ENCODE results near the gene TAF1. TPM values are rescaled to one million over a fixed set of nuclear protein-coding genes. Genes with fewer than 3 reads are reported as not detected.

Gene TAF1
- total and polyA plus RNA-seq, 9 of the 15 experiments (the other 6 are each of a cell fraction or from before 2014, with no cell fraction given) = 6.4 to 45.1 (median 38.1) TPM

- Histone ChIP-seq H3K9ac (ENCODE audit: insufficient read depth in 1 of 2, low read depth in 2 of 2, low read length in 2 of 2) (no peak overlapping the region), H3K9me3 (replicated peaks; ENCODE audit: control insufficient read depth, insufficient read depth, low read depth, low read length) (no peaks in the 10 kb centered on the region), H4K20me1 (replicated peaks; ENCODE audit: control insufficient read depth, insufficient read depth, low read length) (no peaks in the 10 kb centered on the region), H3K27me3 (ENCODE audit: control insufficient read depth in 2 of 2, insufficient read depth in 2 of 2, low read length in 2 of 2) (no peaks in the 10 kb centered on the region), H3K4me1 (replicated peaks in 1 of 2; ENCODE audit: control insufficient read depth in 2 of 2, insufficient read depth in 2 of 2, low read length in 2 of 2) (peaks cover 0 to 8% of the 10 kb centered on the region in 2 experiments; a peak in 1 of 5 replicates), H3K79me2 (ENCODE audit: control insufficient read depth, insufficient read depth, low read length) (no peaks in the 10 kb centered on the region), H3K9me1 (ENCODE audit: control insufficient read depth, insufficient read depth, low read length) (no peaks in the 10 kb centered on the region), H3K27ac (ENCODE audit: extremely low read depth, low read depth, low read length) (no peak overlapping the region), H2AFZ (ENCODE audit: low read depth, low read length) (no peak overlapping the region), H3K4me2 (ENCODE audit: insufficient read depth, low read length) (no peak overlapping the region), H3K36me3 (ENCODE audit: control insufficient read depth, insufficient read depth, low read length) (no peaks in the 10 kb centered on the region), H3K4me3 (no peak overlapping the region)
- no TSS peak for BruUV-seq (replicated peaks)
- WGBS (ENCODE audit: insufficient coverage, low coverage, missing lambda C conversion rate) = 54% methylated on average over 3 of the region's 5 CpGs
- FAIRE-seq (no peak), DNase-seq (ENCODE audit: extremely low read depth in 1 of 4, low spot score in 3 of 4) (no peak), ATAC-seq (no peak)
- intact Hi-C loops (cut with micrococcal nuclease) (no loop called here), in situ Hi-C loops (cut with MboI) (no loop called here)
- ChIA-PET POLR2A (no interaction called here), CTCF (ENCODE audit: low intra/inter-chr PET ratio) (no interaction called here)
- no peak for TF ChIP-seq ZNF75A (CRISPR knock-in tag; IDR thresholded peaks at IDR 0.05)
- no peak for TF ChIP-seq KLF13 (tag; IDR thresholded peaks at IDR 0.05; ENCODE audit: borderline replicate concordance, low read depth)
- no peak for TF ChIP-seq FUS (optimal IDR thresholded peaks at IDR 0.05; ENCODE audit: low read depth, low read length)
- TF ChIP-seq BACH1 (tag; IDR thresholded peaks at IDR 0.05) = no peak
- TF ChIP-seq DACH1 (IDR thresholded peaks at IDR 0.05; ENCODE audit: partially characterized antibody) = no peak
- no peak for TF ChIP-seq HMGN3 (IDR thresholded peaks at IDR 0.05; ENCODE audit: borderline replicate concordance, extremely low read depth, insufficient read length, low read depth, low read length)
- no peak for TF ChIP-seq SNIP1 (IDR thresholded peaks at IDR 0.05; ENCODE audit: low read depth)
- TF ChIP-seq NBN (IDR thresholded peaks at IDR 0.05; ENCODE audit: low read depth) = no peak
- TF ChIP-seq ZNF561 (CRISPR knock-in tag; conservative IDR thresholded peaks at IDR 0.05) = no peak
- TF ChIP-seq TAF1 (IDR thresholded peaks at IDR 0.05; ENCODE audit: control insufficient read depth, extremely low read depth, insufficient read depth, low read length, severe bottlenecking) = no peak
- TF ChIP-seq DLX4 (CRISPR knock-in tag; IDR thresholded peaks at IDR 0.05) = no peak
- no peak for TF ChIP-seq ZBTB8A (IDR thresholded peaks at IDR 0.05; ENCODE audit: partially characterized antibody)
- TF ChIP-seq ZBTB2 (IDR thresholded peaks at IDR 0.05) = no peak
- TF ChIP-seq LCOR (CRISPR knock-in tag; IDR thresholded peaks at IDR 0.05) = no peak
- no peak for TF ChIP-seq ERF (CRISPR knock-in tag; IDR thresholded peaks at IDR 0.05)
Measured at GRCh38 chrX:71489540-71489939, 123.4 kb downstream of the TAF1 start.

Data from K562 (cell line).